ENCODE results near the gene PLEKHG2.

PLEKHG2 gene

GRCh38 chr19:39470724-39471339, 58.4 kb downstream of the PLEKHG2 start:
- H3K9me3 ChIP-seq (ENCODE audit: control insufficient read depth in 1 of 2, low read length in 2 of 2): no peaks in the 10 kb centered on the region
- H3K4me1 ChIP-seq (ENCODE audit: control insufficient read depth in 1 of 2, insufficient read depth in 2 of 2, low read length in 2 of 2): no peaks in the 10 kb centered on the region
- no peak overlapping the region for H3K27ac ChIP-seq (ENCODE audit: low read length)
- H3K27me3 ChIP-seq (ENCODE audit: low read depth, low read length): no peaks in the 10 kb centered on the region
- H3K36me3 ChIP-seq (ENCODE audit: control insufficient read depth in 1 of 2, insufficient read depth in 2 of 2, low read length in 2 of 2): peaks cover 84 to 94% of the 10 kb centered on the region in 2 donors
- H3K4me3 ChIP-seq (ENCODE audit: low read depth in 1 of 2, low read length in 2 of 2): no peak overlapping the region

GRCh38 chr19:39471756-39472536, 59.5 kb downstream of the PLEKHG2 start:
- peaks cover 83 to 96% of the 10 kb centered on the region in 2 donors for H3K36me3 ChIP-seq (ENCODE audit: control insufficient read depth in 1 of 2, insufficient read depth in 2 of 2, low read length in 2 of 2)
- no peaks in the 10 kb centered on the region for H3K9me3 ChIP-seq (ENCODE audit: control insufficient read depth in 1 of 2, low read length in 2 of 2)

GRCh38 chr19:39472746-39473442, 60.4 kb downstream of the PLEKHG2 start:
- peaks cover 76 to 90% of the 10 kb centered on the region in 2 donors for H3K36me3 ChIP-seq (ENCODE audit: control insufficient read depth in 1 of 2, insufficient read depth in 2 of 2, low read length in 2 of 2)
- no peak overlapping the region for H3K27ac ChIP-seq (ENCODE audit: low read length)

More at GRCh38 chr19:39471756-39472536, 59.5 kb downstream of the PLEKHG2 start:
- Histone ChIP-seq H3K27ac (ENCODE audit: low read length) (no peak overlapping the region), H3K4me3 (ENCODE audit: low read depth in 1 of 2, low read length in 2 of 2) (no peak overlapping the region), H3K27me3 (ENCODE audit: low read depth, low read length) (no peaks in the 10 kb centered on the region), H3K4me1 (ENCODE audit: control insufficient read depth in 1 of 2, insufficient read depth in 2 of 2, low read length in 2 of 2) (no peaks in the 10 kb centered on the region)

GRCh38 chr19:39473443-39473960, 61.0 kb downstream of the PLEKHG2 start:
- H3K27ac ChIP-seq (ENCODE audit: low read length): no peak overlapping the region
- H3K27me3 ChIP-seq (ENCODE audit: low read depth, low read length): no peaks in the 10 kb centered on the region
- H3K36me3 ChIP-seq (ENCODE audit: control insufficient read depth in 1 of 2, insufficient read depth in 2 of 2, low read length in 2 of 2): peaks cover 71 to 84% of the 10 kb centered on the region in 2 donors
- H3K4me1 ChIP-seq (ENCODE audit: control insufficient read depth in 1 of 2, insufficient read depth in 2 of 2, low read length in 2 of 2): no peaks in the 10 kb centered on the region
- H3K9me3 ChIP-seq (ENCODE audit: control insufficient read depth in 1 of 2, low read length in 2 of 2): no peaks in the 10 kb centered on the region
- H3K4me3 ChIP-seq (ENCODE audit: low read depth in 1 of 2, low read length in 2 of 2): no peak overlapping the region

More at GRCh38 chr19:39472746-39473442, 60.4 kb downstream of the PLEKHG2 start:
- Histone ChIP-seq H3K4me3 (ENCODE audit: low read depth in 1 of 2, low read length in 2 of 2) (no peak overlapping the region), H3K27me3 (ENCODE audit: low read depth, low read length) (no peaks in the 10 kb centered on the region), H3K4me1 (ENCODE audit: control insufficient read depth in 1 of 2, insufficient read depth in 2 of 2, low read length in 2 of 2) (no peaks in the 10 kb centered on the region), H3K9me3 (ENCODE audit: control insufficient read depth in 1 of 2, low read length in 2 of 2) (no peaks in the 10 kb centered on the region)

- Histone ChIP-seq H3K27ac (ENCODE audit: low read length) (no peak overlapping the region), H3K4me1 (ENCODE audit: control insufficient read depth in 1 of 2, insufficient read depth in 2 of 2, low read length in 2 of 2) (no peaks in the 10 kb centered on the region), H3K36me3 (ENCODE audit: control insufficient read depth in 1 of 2, insufficient read depth in 2 of 2, low read length in 2 of 2) (peaks cover 64 to 77% of the 10 kb centered on the region in 2 donors)
These were observed 61.7 kb downstream of the PLEKHG2 start for GRCh38 chr19:39474139-39474620.

GRCh38 chr19:39475748-39476147, 63.3 kb downstream of the PLEKHG2 start:
- H3K9me3 ChIP-seq (ENCODE audit: control insufficient read depth in 1 of 2, low read length in 2 of 2): no peaks in the 10 kb centered on the region
- no peak overlapping the region for H3K4me3 ChIP-seq (ENCODE audit: low read depth in 1 of 2, low read length in 2 of 2)
- peaks cover 48 to 61% of the 10 kb centered on the region in 2 donors for H3K36me3 ChIP-seq (ENCODE audit: control insufficient read depth in 1 of 2, insufficient read depth in 2 of 2, low read length in 2 of 2)
- no peaks in the 10 kb centered on the region for H3K27me3 ChIP-seq (ENCODE audit: low read depth, low read length)
- H3K4me1 ChIP-seq (ENCODE audit: control insufficient read depth in 1 of 2, insufficient read depth in 2 of 2, low read length in 2 of 2): peaks cover 0 to 5% of the 10 kb centered on the region in 2 donors
- H3K27ac ChIP-seq (ENCODE audit: low read length): no peak overlapping the region

More at GRCh38 chr19:39474139-39474620, 61.7 kb downstream of the PLEKHG2 start:
- Histone ChIP-seq H3K9me3 (ENCODE audit: control insufficient read depth in 1 of 2, low read length in 2 of 2) (no peaks in the 10 kb centered on the region), H3K27me3 (ENCODE audit: low read depth, low read length) (no peaks in the 10 kb centered on the region), H3K4me3 (ENCODE audit: low read depth in 1 of 2, low read length in 2 of 2) (no peak overlapping the region)
